ENCODE results near the gene LDOC1. TPM values are rescaled to one million over a fixed set of nuclear protein-coding genes. Genes with fewer than 3 reads are reported as not detected.
A peak's percentile ranks its signal among the peaks of the same experiment; 100 is the strongest.

Gene LDOC1
- total RNA-seq, 1 experiment from 2014 or later: 49.5 TPM

DNA sequence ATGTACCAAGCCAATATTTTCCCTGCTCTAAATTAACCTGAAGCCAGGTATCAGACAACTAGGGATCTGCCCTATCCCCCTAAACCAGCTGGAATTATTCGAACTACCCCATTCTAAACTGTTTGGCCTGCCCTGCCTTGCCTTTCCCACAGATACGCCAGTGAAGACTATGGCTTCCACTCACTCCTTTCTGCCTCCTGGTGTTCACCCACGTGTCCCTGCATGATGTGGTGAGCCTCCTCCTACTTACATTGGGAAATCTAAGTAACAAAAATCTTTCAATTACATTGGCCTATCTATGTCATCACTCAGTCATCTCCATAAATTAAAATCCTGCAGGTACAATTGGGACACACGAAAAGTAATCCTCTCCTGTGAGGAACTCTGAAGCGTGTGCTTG is 6.1 kb upstream of the LDOC1 start:
- intact Hi-C loops (cut with micrococcal nuclease; ENCODE audit: unreplicated experiment): no loop called here
- CTCF ChIA-PET: no interaction called here
- no peaks in the 10 kb centered on the region for H3K4me1 ChIP-seq (replicated peaks; ENCODE audit: insufficient read depth)
- no peak overlapping the region for H3K4me3 ChIP-seq
- no peaks in the 10 kb centered on the region for H3K9me3 ChIP-seq (ENCODE audit: insufficient read depth, low read depth)
- H2AFZ ChIP-seq: no peak overlapping the region
- no peak overlapping the region for H3K27ac ChIP-seq
- no peaks in the 10 kb centered on the region for H3K36me3 ChIP-seq (ENCODE audit: low read depth)
- DNase-seq: no peak
- H3K79me2 ChIP-seq (ENCODE audit: low read depth): no peaks in the 10 kb centered on the region
- H3K4me2 ChIP-seq: no peak overlapping the region
- no peaks in the 10 kb centered on the region for H4K20me1 ChIP-seq (ENCODE audit: insufficient read depth)
- POLR2A ChIA-PET (ENCODE audit: unreplicated experiment): no interaction called here
- H3K9me2 ChIP-seq (ENCODE audit: insufficient read depth): no peaks in the 10 kb centered on the region
- no TSS peak for BruUV-seq (replicated peaks)
- no peak for TF ChIP-seq EZH2 (IDR thresholded peaks at IDR 0.05; ENCODE audit: low read depth)
- no peaks in the 10 kb centered on the region for H3F3A ChIP-seq (ENCODE audit: insufficient read depth, low read depth)
- H3K27me3 ChIP-seq (ENCODE audit: insufficient read depth, low read depth): no peaks in the 10 kb centered on the region

DNA sequence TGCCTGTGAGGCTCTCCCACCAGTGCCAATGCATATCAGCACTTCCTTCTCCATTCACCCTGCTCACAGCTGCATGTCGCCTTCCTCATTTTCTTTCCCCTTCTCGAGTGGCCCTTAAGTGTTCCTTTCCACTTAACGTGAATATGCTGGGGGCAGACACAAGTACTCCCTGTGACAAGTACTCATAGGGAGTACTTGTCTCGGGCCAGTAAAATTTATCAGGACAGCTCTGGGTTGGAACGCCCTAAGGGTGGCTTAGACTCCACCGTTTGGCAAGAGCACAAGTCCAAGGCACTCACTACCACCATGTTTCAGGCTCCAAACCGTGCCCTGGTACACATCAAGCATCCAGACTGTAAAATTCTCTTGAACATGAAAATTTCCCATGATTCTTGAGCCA is 3.9 kb upstream of the LDOC1 start:
- Histone ChIP-seq H2AFZ (no peak overlapping the region), H4K20me1 (ENCODE audit: insufficient read depth) (no peaks in the 10 kb centered on the region), H3K4me3 (no peak overlapping the region), H3F3A (ENCODE audit: insufficient read depth, low read depth) (no peaks in the 10 kb centered on the region), H3K27me3 (ENCODE audit: insufficient read depth, low read depth) (no peaks in the 10 kb centered on the region), H3K27ac (no peak overlapping the region), H3K4me1 (replicated peaks; ENCODE audit: insufficient read depth) (no peaks in the 10 kb centered on the region), H3K9me2 (ENCODE audit: insufficient read depth) (no peaks in the 10 kb centered on the region), H3K9me3 (ENCODE audit: insufficient read depth, low read depth) (no peaks in the 10 kb centered on the region), H3K36me3 (ENCODE audit: low read depth) (no peaks in the 10 kb centered on the region), H3K79me2 (ENCODE audit: low read depth) (no peaks in the 10 kb centered on the region), H3K4me2 (no peak overlapping the region)
- BruUV-seq (replicated peaks): no TSS peak
- intact Hi-C loops (cut with micrococcal nuclease; ENCODE audit: unreplicated experiment): no loop called here
- TF ChIP-seq, protein P1, sequence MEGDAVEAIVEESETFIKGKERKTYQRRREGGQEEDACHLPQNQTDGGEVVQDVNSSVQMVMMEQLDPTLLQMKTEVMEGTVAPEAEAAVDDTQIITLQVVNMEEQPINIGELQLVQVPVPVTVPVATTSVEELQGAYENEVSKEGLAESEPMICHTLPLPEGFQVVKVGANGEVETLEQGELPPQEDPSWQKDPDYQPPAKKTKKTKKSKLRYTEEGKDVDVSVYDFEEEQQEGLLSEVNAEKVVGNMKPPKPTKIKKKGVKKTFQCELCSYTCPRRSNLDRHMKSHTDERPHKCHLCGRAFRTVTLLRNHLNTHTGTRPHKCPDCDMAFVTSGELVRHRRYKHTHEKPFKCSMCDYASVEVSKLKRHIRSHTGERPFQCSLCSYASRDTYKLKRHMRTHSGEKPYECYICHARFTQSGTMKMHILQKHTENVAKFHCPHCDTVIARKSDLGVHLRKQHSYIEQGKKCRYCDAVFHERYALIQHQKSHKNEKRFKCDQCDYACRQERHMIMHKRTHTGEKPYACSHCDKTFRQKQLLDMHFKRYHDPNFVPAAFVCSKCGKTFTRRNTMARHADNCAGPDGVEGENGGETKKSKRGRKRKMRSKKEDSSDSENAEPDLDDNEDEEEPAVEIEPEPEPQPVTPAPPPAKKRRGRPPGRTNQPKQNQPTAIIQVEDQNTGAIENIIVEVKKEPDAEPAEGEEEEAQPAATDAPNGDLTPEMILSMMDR (conservative IDR thresholded peaks at IDR 0.05): no peak
- TF ChIP-seq EZH2 (IDR thresholded peaks at IDR 0.05; ENCODE audit: low read depth): no peak
- no peak for DNase-seq
- ChIA-PET POLR2A (ENCODE audit: unreplicated experiment) (no interaction called here), CTCF (no interaction called here)

DNA sequence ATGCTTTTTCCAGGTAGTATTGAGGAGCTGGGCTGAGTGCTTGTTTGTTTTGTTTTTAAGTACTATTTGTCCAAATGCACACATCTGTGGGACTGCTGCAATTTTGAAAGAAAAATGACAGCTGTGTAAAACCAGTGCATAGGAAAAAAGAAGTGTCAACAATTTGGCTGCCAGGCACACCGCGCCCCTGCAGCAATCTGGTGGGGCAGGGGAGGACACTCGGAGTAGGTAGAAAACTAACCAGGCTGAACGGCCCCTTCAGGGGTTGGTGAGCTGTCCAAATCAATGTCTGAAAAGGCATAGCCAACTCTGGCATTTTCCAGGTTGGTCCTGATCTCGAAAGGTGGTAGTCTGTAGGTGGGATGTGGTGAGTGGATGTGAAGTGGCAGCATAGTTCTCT is 1.1 kb downstream of the LDOC1 start:
- BruUV-seq (replicated peaks): no TSS peak
- Histone ChIP-seq H3K79me2 (ENCODE audit: low read depth) (no peaks in the 10 kb centered on the region), H3K9me2 (ENCODE audit: insufficient read depth) (no peaks in the 10 kb centered on the region), H3K36me3 (ENCODE audit: low read depth) (no peaks in the 10 kb centered on the region), H3K4me3 (no peak overlapping the region; the same call in 1 of the 2 replicates), H3K4me1 (replicated peaks; ENCODE audit: insufficient read depth) (no peaks in the 10 kb centered on the region), H3K4me2 (peak overlapping the region; percentile 68), H3K9me3 (ENCODE audit: insufficient read depth, low read depth) (no peaks in the 10 kb centered on the region), H3K27me3 (ENCODE audit: insufficient read depth, low read depth) (no peaks in the 10 kb centered on the region), H3F3A (ENCODE audit: insufficient read depth, low read depth) (no peaks in the 10 kb centered on the region), H2AFZ (no peak overlapping the region), H3K27ac (no peak overlapping the region), H4K20me1 (ENCODE audit: insufficient read depth) (no peaks in the 10 kb centered on the region)
- intact Hi-C loops (cut with micrococcal nuclease; ENCODE audit: unreplicated experiment): no loop called here
- ChIA-PET POLR2A (ENCODE audit: unreplicated experiment) (no interaction called here), CTCF (no interaction called here)
- TF ChIP-seq, protein P1 (conservative IDR thresholded peaks at IDR 0.05): no peak
- TF ChIP-seq EZH2 (IDR thresholded peaks at IDR 0.05; ENCODE audit: low read depth): no peak
- DNase-seq: no peak

DNA sequence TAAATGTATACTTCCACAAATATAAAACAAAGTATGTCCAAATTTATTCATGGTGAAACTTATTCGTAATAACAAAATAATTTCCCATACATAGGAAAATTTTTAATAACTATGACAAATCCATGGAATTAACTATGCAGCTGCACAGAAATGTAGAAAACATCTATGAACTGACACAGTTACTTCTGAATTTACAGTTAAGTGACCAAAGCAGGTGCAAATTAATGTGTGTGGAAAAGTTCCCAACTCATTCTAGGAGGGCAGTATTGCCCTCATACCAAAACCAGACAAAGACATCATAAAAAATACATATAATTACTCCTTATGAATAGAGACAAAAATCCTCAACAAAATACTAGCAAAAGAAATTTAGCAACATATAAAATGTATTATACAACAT is 12.5 kb downstream of the LDOC1 start:
- Histone ChIP-seq H3K9me2 (ENCODE audit: insufficient read depth) (no peaks in the 10 kb centered on the region), H3K9me3 (ENCODE audit: insufficient read depth, low read depth) (no peaks in the 10 kb centered on the region), H3F3A (ENCODE audit: insufficient read depth, low read depth) (no peaks in the 10 kb centered on the region), H3K4me3 (no peak overlapping the region), H3K27me3 (ENCODE audit: insufficient read depth, low read depth) (no peaks in the 10 kb centered on the region), H3K4me1 (replicated peaks; ENCODE audit: insufficient read depth) (no peaks in the 10 kb centered on the region), H3K27ac (no peak overlapping the region), H3K4me2 (no peak overlapping the region), H3K36me3 (ENCODE audit: low read depth) (no peaks in the 10 kb centered on the region), H3K79me2 (ENCODE audit: low read depth) (no peaks in the 10 kb centered on the region), H2AFZ (no peak overlapping the region), H4K20me1 (ENCODE audit: insufficient read depth) (no peaks in the 10 kb centered on the region)
- CTCF ChIA-PET: no interaction called here
- POLR2A ChIA-PET (ENCODE audit: unreplicated experiment): no interaction called here
- TF ChIP-seq, protein P1 (conservative IDR thresholded peaks at IDR 0.05): no peak
- no peak for TF ChIP-seq EZH2 (IDR thresholded peaks at IDR 0.05; ENCODE audit: low read depth)
- BruUV-seq (replicated peaks): no TSS peak
- no peak for DNase-seq
- intact Hi-C loops (cut with micrococcal nuclease; ENCODE audit: unreplicated experiment): no loop called here

Data from PC-9 (cell line).